Raji (cell line): ENCODE results near the gene ROBO1.

Source experiments
- POLR2A ChIP-seq: IDR thresholded peaks from 2 replicates; pipeline ENCODE4 v1.6.1; 2011; ENCODE audit warnings: low read depth, low read length, control low read depth; ENCODE audit not compliant: insufficient read depth

The ROBO1 gene

DNA sequence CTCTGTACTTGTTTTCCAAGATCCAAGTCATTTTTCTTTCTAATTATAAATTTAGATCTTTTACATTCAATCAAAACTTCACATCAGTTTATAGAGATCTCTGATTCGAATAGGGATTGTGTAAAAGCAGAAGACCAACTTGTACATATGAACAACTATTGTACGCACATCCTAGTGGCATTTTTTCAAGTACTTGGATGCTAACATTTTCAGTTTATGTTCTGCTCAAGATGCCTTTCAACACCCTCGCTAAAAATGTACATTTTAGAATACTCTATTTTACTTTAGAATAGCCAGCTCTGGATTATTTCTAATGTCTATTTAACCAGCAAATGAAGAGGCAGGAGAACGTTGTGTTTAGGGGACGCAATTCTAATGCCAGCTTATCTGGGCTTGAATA lies 340.7 kb downstream of the ROBO1 start:
- no peak for TF ChIP-seq POLR2A

DNA sequence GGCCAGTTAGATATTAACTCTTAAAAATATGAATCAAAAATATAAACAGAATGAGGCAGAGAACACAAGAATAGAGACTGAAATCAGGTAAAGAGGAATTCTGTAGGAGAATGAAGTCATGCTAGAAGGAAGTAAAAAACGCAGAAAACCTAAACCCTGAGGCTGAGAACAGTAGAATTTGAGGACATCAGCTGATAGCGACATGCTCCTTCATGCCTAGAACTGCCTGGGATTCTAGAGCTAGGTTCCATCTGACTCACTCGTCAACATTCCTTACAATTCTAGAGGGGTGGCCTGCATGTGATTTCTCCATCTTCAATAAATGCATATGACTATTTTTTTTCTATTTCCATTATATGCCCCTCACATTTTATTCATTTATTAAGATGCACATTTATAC lies 343.0 kb downstream of the ROBO1 start:
- TF ChIP-seq POLR2A, result no peak

DNA sequence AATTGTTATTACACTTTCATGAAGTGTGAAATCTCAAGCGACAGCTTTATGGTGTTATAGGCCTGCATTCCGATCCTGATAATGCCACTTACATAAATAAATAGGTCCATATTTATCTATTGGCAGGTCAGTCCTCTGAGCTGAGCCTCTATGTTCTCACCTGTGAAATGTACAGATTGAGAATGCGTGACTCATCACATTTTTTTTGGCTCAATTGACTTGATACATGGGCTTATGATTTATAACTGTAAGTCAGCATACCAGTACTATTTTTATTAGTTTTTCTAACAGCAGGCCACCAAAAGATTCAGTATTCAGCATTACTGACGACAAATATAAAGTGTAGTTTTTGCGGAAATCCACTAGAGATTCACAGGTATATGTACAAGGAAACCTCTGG lies 344.4 kb downstream of the ROBO1 start:
- TF ChIP-seq POLR2A, result no peak

DNA sequence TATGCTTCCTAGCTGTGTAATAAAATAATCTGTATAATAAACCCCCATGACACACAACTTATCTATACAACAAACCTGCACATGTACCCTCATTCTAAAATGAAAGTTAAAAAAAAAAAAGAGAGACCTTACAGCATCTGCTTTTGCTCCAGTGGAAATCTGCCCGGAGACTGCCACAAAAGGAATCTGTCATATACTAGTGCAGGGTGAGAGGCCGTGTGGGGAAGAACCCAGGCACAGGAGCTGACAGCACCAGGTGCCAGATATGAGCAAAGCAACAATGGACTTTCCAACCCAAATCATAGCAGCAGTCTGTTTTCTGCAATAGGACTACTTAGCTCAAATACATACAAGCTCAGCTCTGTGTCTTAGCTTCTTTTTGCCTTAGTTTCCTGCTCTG lies 346.5 kb downstream of the ROBO1 start:
- no peak for TF ChIP-seq POLR2A

DNA sequence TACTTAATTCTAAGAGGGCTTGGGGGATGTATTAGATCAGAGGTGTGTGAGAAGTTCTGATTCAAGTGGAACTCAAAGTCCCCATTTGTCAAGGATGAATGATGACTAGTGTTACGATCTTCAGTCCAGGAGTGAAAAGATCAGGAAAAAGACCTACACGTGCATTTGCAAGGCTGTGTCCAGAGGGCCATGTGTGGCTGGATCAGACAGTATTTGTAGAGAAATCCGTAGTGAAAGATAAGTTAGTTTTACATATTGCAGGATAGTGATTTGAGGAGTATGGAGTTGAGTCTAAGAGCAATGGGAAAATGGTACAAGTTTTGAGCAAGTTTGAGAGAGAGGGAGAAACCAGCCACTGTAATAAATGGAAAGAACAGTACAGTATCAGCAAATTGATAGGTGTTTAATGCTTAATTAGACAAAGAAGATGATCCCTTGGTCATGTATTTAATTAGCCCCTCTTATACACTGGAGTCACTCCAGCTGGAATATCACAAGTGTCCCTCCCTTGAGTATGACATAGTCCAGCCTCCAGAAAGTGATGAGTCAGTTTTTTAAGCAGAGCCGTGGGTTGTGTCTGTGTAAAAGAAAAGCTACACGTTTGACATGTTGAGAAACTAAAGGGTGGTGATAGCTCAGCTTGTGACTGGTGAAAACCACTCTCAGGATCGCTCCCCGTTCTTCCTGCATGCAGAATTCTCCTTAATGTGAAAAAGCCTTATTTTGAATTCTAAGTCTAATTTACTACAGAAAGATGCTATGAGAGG lies 348.8 kb downstream of the ROBO1 start:
- TF ChIP-seq POLR2A, result no peak

DNA sequence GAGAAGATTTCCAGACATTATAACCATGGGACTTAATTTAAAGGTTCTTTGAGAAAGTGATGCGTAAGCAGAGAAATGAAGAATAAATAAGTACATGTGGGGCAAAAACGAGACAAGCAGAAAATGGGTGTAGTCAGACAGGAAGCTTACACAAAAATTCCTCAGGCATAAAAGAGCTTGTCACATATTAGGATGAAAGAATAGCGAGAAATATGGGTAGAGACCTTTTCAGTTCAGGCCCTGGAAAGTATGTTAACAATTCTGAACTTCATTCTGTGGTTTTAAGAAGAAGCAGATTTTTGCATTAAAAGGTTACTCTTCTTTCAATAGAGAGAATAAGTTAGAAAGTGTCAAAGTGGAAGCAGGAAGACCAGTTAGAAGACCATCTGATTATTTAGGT lies 352.4 kb downstream of the ROBO1 start:
- TF ChIP-seq POLR2A, result no peak

DNA sequence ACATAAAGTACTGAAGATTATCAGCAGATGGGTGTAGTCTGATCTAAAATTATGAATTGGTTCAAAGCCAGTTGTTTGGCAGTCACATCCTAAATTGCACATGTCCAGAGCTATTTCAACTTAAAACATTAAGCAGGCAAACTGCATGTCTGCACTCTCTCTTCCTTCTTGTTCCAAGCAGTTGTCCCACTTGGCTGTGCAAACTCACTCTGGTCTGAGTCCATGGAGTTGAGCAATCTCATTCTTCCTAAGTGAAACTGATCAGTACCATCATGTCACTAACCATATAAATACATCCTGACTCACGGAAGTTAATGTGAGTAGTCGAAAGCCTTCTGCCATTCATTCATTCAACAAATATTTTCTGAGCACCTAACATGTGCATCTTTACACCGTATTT lies 353.0 kb downstream of the ROBO1 start:
- no peak for TF ChIP-seq POLR2A

DNA sequence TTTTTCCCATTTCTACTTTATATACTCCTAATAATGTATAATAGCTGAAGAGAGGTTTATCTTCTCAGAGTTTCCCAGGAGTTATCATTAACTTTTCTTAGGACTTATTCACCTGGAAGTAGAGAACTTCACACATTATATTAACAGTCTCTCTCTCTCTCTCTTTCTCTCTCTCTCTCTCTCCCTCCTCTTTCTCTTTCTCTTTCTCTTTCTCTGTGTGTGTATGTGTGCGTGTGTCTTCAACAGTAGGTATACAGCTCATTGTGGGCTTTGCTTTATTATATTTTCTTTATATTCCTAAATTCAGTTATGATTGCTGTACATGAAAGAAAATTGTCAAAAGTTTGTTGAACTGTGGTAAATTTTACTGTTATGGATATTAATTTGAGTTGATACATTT lies 353.8 kb downstream of the ROBO1 start:
- TF ChIP-seq POLR2A, result no peak

DNA sequence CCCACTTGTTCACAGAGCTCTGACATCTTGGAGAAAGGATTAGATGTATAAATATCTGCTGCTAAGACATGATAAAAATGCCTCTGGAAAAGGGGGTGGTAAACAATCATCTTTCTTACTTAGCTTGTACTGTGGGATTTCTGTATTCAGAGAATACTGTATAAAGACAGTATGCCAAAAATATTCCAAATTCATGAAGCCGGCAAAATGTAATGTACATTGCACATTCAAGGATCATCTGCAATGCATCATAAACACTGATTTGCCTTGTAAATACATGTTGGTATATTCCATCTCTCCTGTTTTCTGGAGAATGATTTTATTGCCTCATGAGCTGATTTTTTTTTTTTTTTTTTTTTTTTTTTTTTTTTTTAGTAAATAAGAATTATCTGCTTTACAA lies 355.3 kb downstream of the ROBO1 start:
- TF ChIP-seq POLR2A, result no peak

DNA sequence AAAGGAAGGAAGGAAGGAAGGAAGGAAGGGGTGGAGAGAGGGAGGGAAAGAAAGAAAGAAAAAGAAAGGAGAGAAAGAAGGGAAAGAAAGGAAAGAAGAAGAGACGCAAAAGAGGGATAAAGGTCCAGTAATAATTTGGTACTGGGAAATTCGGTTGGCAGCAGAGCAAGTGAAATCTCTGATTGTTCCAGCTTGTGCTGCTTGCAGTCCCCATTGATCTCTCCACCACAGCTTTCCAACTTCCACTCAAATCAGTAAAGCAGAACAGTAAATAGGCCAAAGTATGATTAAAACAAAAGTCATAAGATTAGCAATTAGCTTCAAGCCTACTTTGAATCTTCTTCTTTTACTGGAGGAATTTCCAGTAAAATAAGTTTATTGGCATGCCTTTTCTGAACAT lies 357.2 kb downstream of the ROBO1 start:
- TF ChIP-seq POLR2A, result no peak

DNA sequence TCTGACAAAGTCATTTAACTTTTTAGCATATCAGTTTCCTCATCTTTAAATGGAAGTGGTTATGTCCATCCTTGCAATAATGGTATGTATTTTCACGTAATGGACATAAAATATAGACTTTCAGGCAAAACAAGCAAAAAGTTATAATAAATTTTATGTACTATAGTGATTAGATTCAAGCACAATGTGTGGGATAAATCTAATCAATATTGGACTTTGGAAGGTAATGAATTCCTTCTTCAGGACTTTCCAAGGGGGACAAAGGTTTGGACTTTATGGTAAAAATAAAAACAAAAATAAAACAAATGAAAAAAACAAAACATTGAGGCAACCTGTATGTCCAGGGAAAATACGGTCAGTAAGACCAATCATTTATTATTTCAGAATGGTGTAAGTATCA lies 357.7 kb downstream of the ROBO1 start:
- no peak for TF ChIP-seq POLR2A

DNA sequence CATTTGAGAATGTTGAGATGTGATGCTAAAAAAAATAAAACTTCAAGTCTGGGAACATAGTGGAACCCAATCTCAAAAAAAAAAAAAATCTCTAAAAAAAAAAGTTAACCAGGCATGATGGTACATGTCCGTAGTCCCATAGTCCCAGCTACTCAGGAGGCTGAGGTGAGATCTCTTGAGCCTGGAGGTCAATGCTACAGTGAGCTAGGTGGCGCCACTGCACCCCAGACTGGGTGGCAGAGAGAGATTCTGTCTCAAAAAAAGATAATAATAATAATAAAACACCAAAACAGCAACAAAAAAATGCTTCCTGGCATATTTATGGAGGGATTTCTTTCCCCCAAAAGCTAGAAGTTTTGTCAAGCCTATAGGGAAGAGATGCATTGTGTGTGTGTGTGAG lies 361.6 kb downstream of the ROBO1 start:
- TF ChIP-seq POLR2A, result no peak

DNA sequence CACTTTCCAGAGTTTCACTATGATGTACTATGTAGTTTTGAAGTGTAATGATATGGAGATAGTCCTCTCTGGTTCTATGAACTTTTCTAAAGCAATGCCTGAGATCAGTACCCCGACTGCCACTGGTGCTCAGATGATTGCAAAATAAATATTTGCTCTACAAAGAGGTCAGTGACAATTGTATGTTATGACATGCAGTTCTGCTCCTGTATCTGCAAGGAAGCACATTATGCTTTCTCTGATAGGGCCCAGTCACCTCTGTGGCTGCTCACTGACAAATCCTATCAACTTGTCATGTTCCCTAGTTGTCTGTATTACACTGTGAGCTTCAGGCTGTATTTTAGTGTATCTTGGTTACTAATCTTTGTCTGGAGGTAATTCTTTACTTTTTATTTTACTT lies 362.6 kb downstream of the ROBO1 start:
- TF ChIP-seq POLR2A, result no peak

DNA sequence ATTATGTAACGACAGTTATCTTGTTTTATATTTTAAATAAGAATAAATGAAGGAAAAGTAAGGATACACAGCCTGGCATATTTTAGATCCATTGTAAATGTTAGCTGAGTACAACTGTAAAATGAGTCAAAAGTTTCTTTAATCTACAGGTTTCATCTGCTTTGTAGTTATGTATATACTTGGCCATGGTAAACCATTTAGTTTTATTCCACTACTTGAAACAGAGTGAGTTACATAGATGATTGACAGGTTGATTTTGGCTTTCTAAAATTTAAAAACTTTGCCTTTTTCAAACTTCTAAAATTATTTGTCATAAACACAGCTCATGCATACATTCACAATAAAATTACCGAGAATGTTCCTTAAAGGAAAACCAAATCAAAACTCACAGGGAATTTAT lies 371.2 kb downstream of the ROBO1 start:
- TF ChIP-seq POLR2A, result no peak

DNA sequence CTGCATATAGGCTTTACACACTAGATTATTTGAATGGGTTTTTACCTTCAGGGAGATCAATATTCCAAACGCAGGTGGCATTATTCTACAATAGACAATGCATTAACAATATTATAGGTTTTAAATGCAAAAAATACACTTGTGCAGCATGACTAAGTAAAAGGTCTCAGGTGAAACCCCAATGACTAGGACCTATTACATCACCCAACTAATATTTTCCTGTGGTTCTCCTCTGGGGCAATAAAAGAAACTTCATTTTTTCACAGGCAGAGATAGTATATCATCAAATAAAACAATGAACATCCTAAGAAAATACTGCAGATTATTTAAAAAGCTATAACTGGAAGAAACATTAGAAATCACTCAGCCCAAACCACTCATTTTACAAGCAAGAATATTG lies 375.3 kb downstream of the ROBO1 start:
- TF ChIP-seq POLR2A, result no peak

DNA sequence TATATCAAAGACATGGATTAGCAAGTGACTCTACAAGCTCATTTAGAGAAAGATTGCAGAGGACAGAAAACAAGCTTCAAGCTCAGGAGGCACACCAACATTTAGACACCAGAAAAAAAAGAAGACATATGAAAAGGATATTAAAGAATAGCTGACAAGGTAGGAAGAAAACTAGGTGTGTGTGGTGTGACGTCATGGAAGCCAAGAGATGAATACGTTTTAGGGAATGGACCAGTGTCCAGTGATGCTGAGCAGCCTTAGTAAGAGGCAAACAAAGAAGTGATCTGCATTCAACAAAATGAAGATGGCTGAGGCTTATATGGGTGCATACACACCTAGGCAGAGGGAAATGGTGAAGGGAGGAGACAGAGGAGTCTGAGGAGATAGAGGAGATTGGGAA lies 377.4 kb downstream of the ROBO1 start:
- no peak for TF ChIP-seq POLR2A

DNA sequence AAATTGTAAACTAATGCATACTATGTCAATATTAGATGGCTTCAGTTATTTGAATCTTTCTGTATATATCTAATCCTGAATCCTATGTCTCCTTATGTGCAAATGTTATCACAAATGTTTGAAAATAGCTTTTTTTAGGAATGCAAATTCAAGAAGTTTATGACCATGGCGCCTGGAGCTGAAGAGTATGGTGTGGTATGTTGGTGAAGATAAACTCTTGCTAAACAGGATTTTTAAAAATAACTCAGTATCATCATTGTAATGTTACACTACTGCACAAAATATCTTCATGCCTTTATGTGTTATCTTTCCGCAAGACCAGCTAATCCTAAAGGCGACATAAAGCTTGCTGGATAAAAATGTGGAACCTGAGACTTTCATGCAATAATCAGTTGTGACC lies 382.6 kb downstream of the ROBO1 start:
- no peak for TF ChIP-seq POLR2A

DNA sequence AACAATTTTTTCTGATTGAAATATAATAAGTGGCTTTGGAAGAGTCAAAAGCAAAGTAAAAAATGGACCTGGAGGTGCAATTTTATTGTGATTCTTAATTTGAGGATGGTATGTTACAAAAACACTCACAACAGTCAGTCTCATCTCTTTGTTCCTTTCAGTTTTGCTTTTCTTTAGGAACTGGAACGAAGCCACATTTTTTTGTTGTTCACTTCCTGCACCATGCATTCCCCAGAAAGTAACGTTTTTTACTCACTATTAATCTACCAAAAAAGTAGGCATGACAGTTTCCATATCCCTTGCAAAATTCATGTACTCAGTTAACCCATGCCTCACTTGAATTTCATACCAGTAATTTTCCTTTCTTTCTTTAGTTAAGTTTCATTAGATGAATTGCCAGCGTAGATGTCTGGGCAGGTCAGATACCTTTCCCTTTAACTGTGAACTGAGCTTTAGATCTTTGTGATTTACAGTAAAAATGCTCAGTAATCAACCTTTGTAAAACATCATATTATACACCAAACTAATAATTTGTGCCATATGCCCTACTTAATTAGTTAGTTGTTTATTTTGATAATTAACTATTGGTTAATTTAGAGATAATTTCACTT lies 384.3 kb downstream of the ROBO1 start:
- TF ChIP-seq POLR2A, result no peak

DNA sequence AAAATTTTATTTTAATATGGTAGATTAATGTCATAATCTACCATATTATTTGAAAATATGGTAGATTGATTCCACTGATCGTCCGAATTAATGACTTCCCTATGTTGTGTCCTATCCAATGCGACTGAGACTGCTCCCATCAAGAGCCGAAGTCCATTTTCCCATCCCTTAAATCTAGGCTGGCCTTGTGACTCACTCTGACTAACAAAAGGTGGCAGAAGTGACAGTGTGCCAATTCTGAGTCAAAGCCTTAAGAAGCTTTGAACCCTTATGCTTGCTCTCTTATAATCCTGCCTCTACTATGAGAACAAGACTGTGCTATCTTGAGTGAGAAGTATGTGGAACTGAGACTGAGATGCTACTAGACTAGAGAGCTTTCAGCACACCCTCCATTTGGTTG lies 387.2 kb downstream of the ROBO1 start:
- no peak for TF ChIP-seq POLR2A
